Posterior vena cava (tissue), 2 donors: Measurements from ENCODE around the gene BAG3. TPM values are rescaled to one million over a fixed set of nuclear protein-coding genes. Genes with fewer than 3 reads are reported as not detected.
A peak's percentile ranks its signal among the peaks of the same experiment; 100 is the strongest.
"Not testable (repeated sequence)": the region's sequence is repeated elsewhere in the genome, so short reads cannot be mapped to it uniquely, and the experiment has no call there.

ENCODE experiments used
- DNase-seq: peaks from one replicate; pipeline ENCODE4 v3.0.0-alpha.2; 2020; ENCODE audit warnings: low spot score
- intact Hi-C, 2 donors: fragments of 100-400 bp; cut with DNase I; formaldehyde crosslinking; loops; one replicate each; pipeline versions ENCODE4 v1.14.1 to v1.14.2; 2022 to 2023
- long read RNA-seq, 2 donors: library from polyadenylated mRNA; unstranded; transcript quantifications; one replicate each; pipeline ENCODE4 v2.0.0, GENCODE V29; 2020 to 2021
- total RNA-seq, 2 donors: library from RNA; stranded (reverse); fragmentation: NEBNext Ultra II Directional; extraction: Animal tissue kit (Norgen Biotek cat#: 25700); gene quantifications; one replicate each; pipeline ENCODE4 v1.2.1, GENCODE V29; 2021
- donor health status: DM: yes; HTN: yes; CAD: no.
- donor health status: DM: yes; HTN: yes; CAD: no.

BAG3 gene
- total RNA-seq, result 10 to 100 TPM; 52.6 to 65.2 TPM
- long read RNA-seq, donor 1, transcript BAG3-201 (4 exons, 2,571 nt), result major isoform, 27 of 40 reads
- long read RNA-seq, donor 1, partial matches to known transcripts, result 5 of 40 reads
- long read RNA-seq, donor 1, other reads (novel, unspliced or antisense), result 8 of 40 reads
- long read RNA-seq, donor 2, transcript BAG3-201 (4 exons, 2,571 nt), result major isoform, 40 of 85 reads
- long read RNA-seq, donor 2, partial matches to known transcripts, result 38 of 85 reads
- long read RNA-seq, donor 2, other reads (novel, unspliced or antisense), result 7 of 85 reads

- peak; percentile 98 for DNase-seq
- intact Hi-C loops, result no loop called here
These were observed at the start of gene BAG3 for GRCh38 chr10:119650692-119651513. Gene BAG3, plus strand, starts transcription at chr10:119651380. Its CDS starts 296 bp downstream, at chr10:119651676.

GRCh38 chr10:119602241-119603095 lies 48.7 kb upstream of the BAG3 start:
- intact Hi-C loops, result loop anchor here in 1 of 2 donors (10.0 kb wide), 1 partner anchor 262 kb away; no protein-coding TSS in a partner anchor

GRCh38 chr10:119604468-119604867 lies 46.7 kb upstream of the BAG3 start:
- no peak for DNase-seq
- intact Hi-C loops, result loop anchor here in 1 of 2 donors (10.0 kb wide), 1 partner anchor 260 kb away; no protein-coding TSS in a partner anchor

More at GRCh38 chr10:119602241-119603095, 48.7 kb upstream of the BAG3 start:
- DNase-seq, result no peak

GRCh38 chr10:119608316-119609155 lies 42.6 kb upstream of the BAG3 start:
- no peak for DNase-seq
- intact Hi-C loops, result loop anchor here in 1 of 2 donors (10.0 kb wide), 1 partner anchor 256 kb away; no protein-coding TSS in a partner anchor

- intact Hi-C loops, result loop anchor here in 1 of 2 donors (10.0 kb wide), 1 partner anchor 255 kb away; no protein-coding TSS in a partner anchor
- DNase-seq, result no peak
These were observed 41.7 kb upstream of the BAG3 start for GRCh38 chr10:119609516-119609915.

GRCh38 chr10:119611433-119611832 lies 39.7 kb upstream of the BAG3 start:
- intact Hi-C loops, result no loop called here
- no peak for DNase-seq

- intact Hi-C loops, result no loop called here
- DNase-seq, result no peak
These were observed 37.4 kb upstream of the BAG3 start for GRCh38 chr10:119613741-119614140.

GRCh38 chr10:119614686-119615085 lies 36.5 kb upstream of the BAG3 start:
- no peak for DNase-seq
- intact Hi-C loops, result loop anchor here in 1 of 2 donors (5.0 kb wide), 1 partner anchor 448 kb away; no protein-coding TSS in a partner anchor

GRCh38 chr10:119616882-119617570 lies 34.2 kb upstream of the BAG3 start:
- intact Hi-C loops, result loop anchor here in 1 of 2 donors (5.0 kb wide), 1 partner anchor 445 kb away; no protein-coding TSS in a partner anchor
- DNase-seq, result no peak

GRCh38 chr10:119619215-119619614 lies 32.0 kb upstream of the BAG3 start:
- intact Hi-C loops, result loop anchor here in 1 of 2 donors (5.0 kb wide), 1 partner anchor 443 kb away; no protein-coding TSS in a partner anchor
- DNase-seq, result no peak

GRCh38 chr10:119619811-119620210 lies 31.4 kb upstream of the BAG3 start:
- intact Hi-C loops, result loop anchor here in 1 of 2 donors (5.0 kb wide), 1 partner anchor 442 kb away; no protein-coding TSS in a partner anchor
- not testable (repeated sequence) for DNase-seq

- intact Hi-C loops, result no loop called here
These were observed 30.7 kb upstream of the BAG3 start for GRCh38 chr10:119620241-119621077.

GRCh38 chr10:119621078-119621384 lies 30.1 kb upstream of the BAG3 start:
- no peak for DNase-seq
- intact Hi-C loops, result no loop called here

More at GRCh38 chr10:119620241-119621077, 30.7 kb upstream of the BAG3 start:
- DNase-seq, result no peak

GRCh38 chr10:119625570-119626280 lies 25.5 kb upstream of the BAG3 start:
- intact Hi-C loops, result no loop called here
- DNase-seq, result peak; percentile 25

- DNase-seq, result peak; percentile 23
- intact Hi-C loops, result no loop called here
These were observed 20.9 kb upstream of the BAG3 start for GRCh38 chr10:119630300-119630699.

- intact Hi-C loops, result no loop called here
- DNase-seq, result no peak
These were observed 17.5 kb upstream of the BAG3 start for GRCh38 chr10:119633538-119634218.
